Caco-2 (cell line): ENCODE data around the gene BAIAP2L2. TPM values are rescaled to one million over a fixed set of nuclear protein-coding genes. Genes with fewer than 3 reads are reported as not detected.

Experiments used
- BruUV-seq: library from RNA; stranded (reverse); fragments of 400-500 nt; replicated peaks from 2 replicates; lab custom pipeline; 2021; lab: Mats Ljungman, UMichigan
- CTCF ChIA-PET: fragments of 300-600 bp; sonication (Branson Sonifier 250); formaldehyde crosslinking; loops from one replicate; lab custom pipeline; 2022; ENCODE audit warnings: antibody characterized with exemption; lab: Charles Lee
- POLR2A ChIA-PET: fragments of 300-600 bp; sonication (Branson Sonifier 250); formaldehyde crosslinking; loops from one replicate; lab custom pipeline; 2022; ENCODE audit warnings: antibody characterized with exemption; lab: Charles Lee
- DNase-seq, 2 experiments: peaks; one replicate each; pipeline versions ENCODE4 v3.0.0 to v3.0.0-alpha.2; 2020 to 2022
- H3K27me3 ChIP-seq: replicated peaks from 2 replicates; pipeline ENCODE4 v1.6.0; 2011; ENCODE audit warnings: low read length; ENCODE audit not compliant: control insufficient read depth, insufficient read depth
- H3K36me3 ChIP-seq: 2 replicates; pipeline ENCODE4 v1.5.1; 2011; ENCODE audit warnings: low read length; ENCODE audit not compliant: control insufficient read depth, insufficient read depth
- H3K4me1 ChIP-seq: fragments of 250-450 bp; sonication (Bioruptor Pico); 2 replicates; pipeline ENCODE4 v1.5.1; 2020; ENCODE audit warnings: mild to moderate bottlenecking
- H3K4me3 ChIP-seq: 2 replicates; pipeline ENCODE4 v1.5.1; 2011; ENCODE audit warnings: low read depth, mild to moderate bottlenecking, control low read depth, low read length
- H3K9me3 ChIP-seq: fragments of 250-450 bp; sonication (Bioruptor Pico); 2 replicates; pipeline ENCODE4 v1.5.1; 2020; ENCODE audit warnings: mild to moderate bottlenecking, moderate library complexity
- H3K27ac Mint-ChIP-seq: one replicate; pipeline ENCODE4 v1.8.0; 2022; ENCODE audit warnings: mixed read lengths; ENCODE audit not compliant: unreplicated experiment
- H3K27me3 Mint-ChIP-seq: one replicate; pipeline ENCODE4 v1.8.0; 2022; ENCODE audit warnings: mixed read lengths; ENCODE audit not compliant: insufficient read depth, unreplicated experiment
- H3K36me3 Mint-ChIP-seq: one replicate; pipeline ENCODE4 v1.8.0; 2022; ENCODE audit warnings: mild to moderate bottlenecking, mixed read lengths; ENCODE audit not compliant: insufficient read depth, unreplicated experiment
- H3K4me1 Mint-ChIP-seq: one replicate; pipeline ENCODE4 v1.8.0; 2022; ENCODE audit warnings: low read depth, mixed read lengths; ENCODE audit not compliant: unreplicated experiment
- H3K4me3 Mint-ChIP-seq: one replicate; pipeline ENCODE4 v1.8.0; 2022; ENCODE audit warnings: mild to moderate bottlenecking, moderate library complexity, mixed read lengths; ENCODE audit not compliant: unreplicated experiment
- H3K9me3 Mint-ChIP-seq: one replicate; pipeline ENCODE4 v1.8.0; 2022; ENCODE audit warnings: mixed read lengths; ENCODE audit not compliant: unreplicated experiment
- CTCF ChIP-seq, 2 experiments: fragments of 200-600 bp in 1 of 2; IDR thresholded peaks; 1 replicate in 1 of 2; 2 replicates in 1 of 2; pipeline versions ENCODE4 v1.5.1 to v1.8.0; 2011 to 2022; ENCODE audit warnings: antibody characterized with exemption in 1 of 2, control low read depth in 1 of 2, inconsistent platforms in 1 of 2, low read depth in 1 of 2, low read length in 1 of 2, mild to moderate bottlenecking in 1 of 2, moderate library complexity in 1 of 2; ENCODE audit not compliant: insufficient read depth in 1 of 2, severe bottlenecking in 1 of 2, unreplicated experiment in 1 of 2
- intact Hi-C: fragments of 100-400 bp; cut with micrococcal nuclease; formaldehyde crosslinking; loops from one replicate; pipeline ENCODE4 v1.10.0; 2022; ENCODE audit not compliant: unreplicated experiment
- total RNA-seq: library from RNA; stranded (reverse); gene quantifications from 2 replicates; pipeline ENCODE4 v1.2.3, GENCODE V29; 2022

The BAIAP2L2 gene
- total RNA-seq, 1 experiment from 2014 or later: 4.4 TPM

- Mint-ChIP-seq H3K9me3 (no peaks in the 10 kb centered on the region), H3K27me3 (no peaks in the 10 kb centered on the region), H3K4me3 (no peak overlapping the region), H3K4me1 (no peaks in the 10 kb centered on the region), H3K36me3 (peaks cover 6% of the 10 kb centered on the region), H3K27ac (no peak overlapping the region)
- no peaks in the 10 kb centered on the region for H3K27me3 ChIP-seq
- intact Hi-C loops: no loop called here
- H3K4me1 ChIP-seq: no peaks in the 10 kb centered on the region
- POLR2A ChIA-PET: no interaction called here
- CTCF ChIA-PET: no interaction called here
- H3K9me3 ChIP-seq: no peaks in the 10 kb centered on the region
- TF ChIP-seq CTCF (IDR thresholded peaks at IDR 0.05; ENCODE audit: insufficient read depth in 1 of 2, low read depth in 1 of 2, low read length in 1 of 2, severe bottlenecking in 1 of 2, unreplicated experiment in 1 of 2): no peak
- H3K4me3 ChIP-seq: no peak overlapping the region
- BruUV-seq: no TSS peak
- DNase-seq: no peak
- peaks cover 4% of the 10 kb centered on the region for H3K36me3 ChIP-seq
Observed at GRCh38 chr22:38073150-38074130, 37.0 kb downstream of the BAIAP2L2 start.

GRCh38 chr22:38072322-38073149, 37.9 kb downstream of the BAIAP2L2 start:
- POLR2A ChIA-PET: no interaction called here
- Mint-ChIP-seq H3K36me3 (peaks cover 12% of the 10 kb centered on the region), H3K4me1 (no peaks in the 10 kb centered on the region), H3K9me3 (no peaks in the 10 kb centered on the region), H3K27ac (no peak overlapping the region), H3K27me3 (no peaks in the 10 kb centered on the region), H3K4me3 (no peak overlapping the region)
- no TSS peak for BruUV-seq
- H3K27me3 ChIP-seq: no peaks in the 10 kb centered on the region
- DNase-seq: no peak
- H3K4me3 ChIP-seq: no peak overlapping the region
- CTCF ChIA-PET: interaction anchor here (1.1 kb wide), 1 partner anchor 20 kb away, joined by 3 read pairs; no protein-coding TSS in a partner anchor
- no peaks in the 10 kb centered on the region for H3K4me1 ChIP-seq
- H3K9me3 ChIP-seq: no peaks in the 10 kb centered on the region
- intact Hi-C loops: no loop called here
- peaks cover 4% of the 10 kb centered on the region for H3K36me3 ChIP-seq
- TF ChIP-seq CTCF (IDR thresholded peaks at IDR 0.05; ENCODE audit: insufficient read depth in 1 of 2, low read depth in 1 of 2, low read length in 1 of 2, severe bottlenecking in 1 of 2, unreplicated experiment in 1 of 2): no peak
